HUES6 (cell line): ENCODE measurements around the gene GALNT17.

Experiments
- H3K27ac ChIP-seq: 2 replicates; pipeline ENCODE4 v1.7.0; 2013; ENCODE audit warnings: low read depth, mild to moderate bottlenecking, low read length, inconsistent platforms
- H3K27me3 ChIP-seq: 2 replicates; pipeline ENCODE4 v1.6.1; 2013; ENCODE audit warnings: low read length; ENCODE audit not compliant: control insufficient read depth, insufficient read depth
- H3K36me3 ChIP-seq: 2 replicates; pipeline ENCODE4 v1.6.1; 2013; ENCODE audit warnings: low read length; ENCODE audit not compliant: control insufficient read depth, insufficient read depth
- H3K4me1 ChIP-seq: 2 replicates; pipeline ENCODE4 v1.6.1; 2013; ENCODE audit warnings: low read length; ENCODE audit not compliant: control insufficient read depth, insufficient read depth
- H3K4me3 ChIP-seq: 2 replicates; pipeline ENCODE4 v1.5.1; 2013; ENCODE audit warnings: low read depth, low read length
- H3K9ac ChIP-seq: one replicate; pipeline ENCODE4 v1.6.1; 2013; ENCODE audit warnings: mild to moderate bottlenecking, low read length
- H3K9me3 ChIP-seq: 2 replicates; pipeline ENCODE4 v1.6.1; 2013; ENCODE audit warnings: low read depth, low read length; ENCODE audit not compliant: control insufficient read depth, insufficient read depth

Gene GALNT17

DNA sequence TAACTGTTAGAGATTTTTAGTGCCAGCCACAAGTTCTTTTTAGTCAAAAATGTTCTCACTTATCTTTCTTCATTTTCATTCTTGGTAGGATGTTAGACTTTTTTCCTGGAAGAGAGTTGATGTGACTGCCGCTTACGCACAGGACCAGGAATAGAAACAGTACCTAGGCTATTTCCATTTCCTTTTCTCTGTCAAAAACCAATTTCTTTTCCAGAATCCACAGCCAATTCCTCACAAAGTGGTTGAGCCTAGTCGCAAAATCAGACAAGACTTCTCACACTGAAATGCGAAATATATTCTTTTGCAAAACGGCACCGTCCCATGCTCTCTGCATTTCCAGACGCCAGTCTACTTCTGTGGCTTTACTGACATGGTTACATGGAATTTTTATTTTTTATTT is 394.2 kb downstream of the GALNT17 start:
- Histone ChIP-seq H3K27me3 (no peaks in the 10 kb centered on the region), H3K36me3 (peaks cover 10% of the 10 kb centered on the region), H3K4me1 (no peaks in the 10 kb centered on the region), H3K27ac (no peak overlapping the region), H3K9me3 (peaks cover 6% of the 10 kb centered on the region), H3K9ac (no peak overlapping the region), H3K4me3 (no peak overlapping the region)

- H3K9ac ChIP-seq, result no peak overlapping the region
- H3K9me3 ChIP-seq, result peaks cover under 1% of the 10 kb centered on the region
- no peaks in the 10 kb centered on the region for H3K36me3 ChIP-seq
- H3K27ac ChIP-seq, result no peak overlapping the region
- no peaks in the 10 kb centered on the region for H3K27me3 ChIP-seq
- H3K4me3 ChIP-seq, result no peak overlapping the region
- H3K4me1 ChIP-seq, result no peaks in the 10 kb centered on the region
These were observed 395.3 kb downstream of the GALNT17 start for GRCh38 chr7:71527213-71527612.

DNA sequence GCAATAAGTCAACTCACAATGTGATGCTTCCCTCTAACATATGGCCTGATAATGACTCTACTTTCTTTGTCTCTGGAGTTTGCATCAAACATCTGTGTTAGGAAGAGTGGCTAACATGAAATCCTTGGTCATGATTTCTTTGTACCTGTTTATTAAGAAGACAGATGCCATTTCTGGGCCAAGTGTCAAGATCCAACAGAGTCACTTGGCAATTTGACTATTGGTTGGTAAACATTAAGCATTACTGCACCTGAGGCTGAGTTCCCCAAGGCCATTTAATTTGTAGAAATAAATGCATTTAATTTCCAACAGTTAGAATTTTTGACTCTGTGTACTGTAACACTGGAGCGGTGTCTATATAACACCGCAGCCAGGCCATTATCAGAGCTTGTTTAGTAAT is 403.7 kb downstream of the GALNT17 start:
- H3K4me3 ChIP-seq, result no peak overlapping the region
- no peak overlapping the region for H3K9ac ChIP-seq
- peaks cover 4% of the 10 kb centered on the region for H3K9me3 ChIP-seq
- no peaks in the 10 kb centered on the region for H3K27me3 ChIP-seq
- H3K4me1 ChIP-seq, result no peaks in the 10 kb centered on the region
- no peak overlapping the region for H3K27ac ChIP-seq
- 0 out of 2 replicates have a peak, but pooled peaks cover 3% of the 10 kb centered on the region for H3K36me3 ChIP-seq

DNA sequence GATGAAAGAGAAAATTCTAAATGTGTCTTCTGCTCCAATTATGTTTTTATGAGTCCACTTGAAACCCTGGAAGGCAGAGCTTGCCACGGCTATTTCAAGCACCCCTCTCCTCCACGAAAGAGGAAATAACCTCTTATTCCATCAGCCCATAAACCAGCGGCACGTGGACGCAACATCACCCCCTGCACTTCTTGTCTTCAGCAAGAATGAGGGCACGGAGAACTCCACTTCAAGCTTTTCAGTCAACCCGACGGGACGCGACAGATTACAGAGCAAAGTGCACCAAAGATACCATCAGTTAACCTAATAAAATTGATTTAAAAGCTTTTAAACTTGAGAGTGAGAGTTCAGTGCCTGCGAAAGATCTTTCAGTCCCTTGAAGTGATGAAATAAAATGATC is 406.3 kb downstream of the GALNT17 start:
- H3K36me3 ChIP-seq, result 0 out of 2 replicates have a peak, but pooled peaks cover 3% of the 10 kb centered on the region
- H3K27ac ChIP-seq, result no peak overlapping the region

DNA sequence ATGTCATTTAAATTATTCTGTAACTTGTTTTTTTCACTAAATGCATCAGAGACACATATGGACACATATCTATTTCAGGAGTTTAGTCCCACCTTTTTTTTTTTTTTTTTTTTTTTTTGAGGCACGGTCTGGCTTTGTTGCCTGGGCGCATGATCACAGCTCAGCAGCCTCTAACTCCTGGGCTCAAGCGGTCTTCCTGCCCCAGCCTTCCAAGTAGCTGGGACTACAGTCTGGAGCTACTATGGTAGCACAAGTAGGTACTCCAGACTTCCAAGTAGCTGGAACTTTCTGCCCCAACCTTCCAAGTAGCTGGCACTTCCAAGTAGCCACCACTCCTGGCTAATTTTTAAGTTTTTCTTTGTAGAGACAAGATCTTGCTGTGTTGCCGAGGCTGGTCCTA is 407.7 kb downstream of the GALNT17 start:
- Histone ChIP-seq H3K4me3 (no peak overlapping the region), H3K9ac (no peak overlapping the region), H3K4me1 (no peaks in the 10 kb centered on the region), H3K36me3 (0 out of 2 replicates have a peak, but pooled peaks cover 3% of the 10 kb centered on the region), H3K9me3 (peaks cover 4% of the 10 kb centered on the region), H3K27ac (no peak overlapping the region), H3K27me3 (no peaks in the 10 kb centered on the region)

More for the DNA sequence above, 406.3 kb downstream of the GALNT17 start:
- Histone ChIP-seq H3K27me3 (no peaks in the 10 kb centered on the region), H3K4me1 (no peaks in the 10 kb centered on the region), H3K9ac (no peak overlapping the region), H3K4me3 (no peak overlapping the region), H3K9me3 (peaks cover 4% of the 10 kb centered on the region)

DNA sequence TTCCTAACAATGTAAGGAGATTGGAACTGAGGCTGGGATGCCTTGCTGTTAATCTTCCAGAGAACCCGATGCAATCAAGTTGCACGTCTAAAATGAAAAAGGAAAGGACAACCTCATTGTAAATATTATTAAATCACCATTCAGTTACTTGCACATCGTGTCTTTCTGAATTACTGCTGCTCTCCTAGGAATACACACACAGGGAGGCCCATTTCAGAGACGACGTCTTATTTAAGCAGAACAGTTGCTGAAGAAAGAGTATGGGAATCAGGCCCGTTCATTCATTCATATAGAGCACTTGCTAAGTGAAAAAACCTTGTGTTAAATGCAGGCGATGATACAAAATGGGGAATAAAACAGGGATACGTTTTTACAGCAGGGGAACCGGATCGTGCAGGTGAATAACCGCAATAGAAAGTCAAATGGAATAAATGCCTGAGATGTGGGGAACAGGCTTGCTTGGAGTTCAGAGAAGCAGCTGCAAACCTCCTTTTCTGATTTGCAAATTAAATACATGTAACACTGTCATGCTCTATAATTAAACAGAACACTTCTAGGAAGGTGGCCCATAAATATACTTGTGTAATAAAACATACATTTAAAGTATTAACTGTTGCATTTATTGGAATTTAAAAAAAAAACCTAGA is 409.9 kb downstream of the GALNT17 start:
- no peaks in the 10 kb centered on the region for H3K27me3 ChIP-seq
- 0 out of 2 replicates have a peak, but pooled peaks cover 2% of the 10 kb centered on the region for H3K36me3 ChIP-seq
- H3K4me3 ChIP-seq, result no peak overlapping the region
- no peak overlapping the region for H3K9ac ChIP-seq
- H3K9me3 ChIP-seq, result no peaks in the 10 kb centered on the region
- no peak overlapping the region for H3K27ac ChIP-seq
- no peaks in the 10 kb centered on the region for H3K4me1 ChIP-seq

- Histone ChIP-seq H3K27me3 (no peaks in the 10 kb centered on the region), H3K9ac (no peak overlapping the region), H3K4me3 (no peak overlapping the region), H3K9me3 (no peaks in the 10 kb centered on the region), H3K4me1 (no peaks in the 10 kb centered on the region), H3K27ac (no peak overlapping the region), H3K36me3 (no peaks in the 10 kb centered on the region)
These were observed 411.5 kb downstream of the GALNT17 start for GRCh38 chr7:71543396-71543795.

GRCh38 chr7:71544816-71545215 is 412.9 kb downstream of the GALNT17 start:
- H3K27ac ChIP-seq, result no peak overlapping the region
- H3K9me3 ChIP-seq, result no peaks in the 10 kb centered on the region
- H3K36me3 ChIP-seq, result no peaks in the 10 kb centered on the region
- H3K4me1 ChIP-seq, result no peaks in the 10 kb centered on the region
- no peak overlapping the region for H3K4me3 ChIP-seq
- H3K9ac ChIP-seq, result no peak overlapping the region
- no peaks in the 10 kb centered on the region for H3K27me3 ChIP-seq

GRCh38 chr7:71547426-71547825 is 415.5 kb downstream of the GALNT17 start:
- Histone ChIP-seq H3K4me3 (no peak overlapping the region), H3K9me3 (peaks cover 3% of the 10 kb centered on the region; the same call in 1 of the 2 replicates), H3K9ac (no peak overlapping the region), H3K36me3 (no peaks in the 10 kb centered on the region), H3K27me3 (no peaks in the 10 kb centered on the region), H3K27ac (no peak overlapping the region), H3K4me1 (no peaks in the 10 kb centered on the region)

- Histone ChIP-seq H3K4me3 (no peak overlapping the region), H3K9ac (no peak overlapping the region), H3K4me1 (no peaks in the 10 kb centered on the region), H3K27ac (no peak overlapping the region), H3K27me3 (no peaks in the 10 kb centered on the region), H3K9me3 (peaks cover 3% of the 10 kb centered on the region; the same call in 1 of the 2 replicates), H3K36me3 (no peaks in the 10 kb centered on the region)
These were observed 416.8 kb downstream of the GALNT17 start for GRCh38 chr7:71548746-71549145.

GRCh38 chr7:71553306-71553705 is 421.4 kb downstream of the GALNT17 start:
- H3K9ac ChIP-seq, result no peak overlapping the region
- no peak overlapping the region for H3K27ac ChIP-seq
- H3K36me3 ChIP-seq, result no peaks in the 10 kb centered on the region
- H3K4me3 ChIP-seq, result no peak overlapping the region
- peaks cover 5% of the 10 kb centered on the region for H3K4me1 ChIP-seq
- H3K27me3 ChIP-seq, result no peaks in the 10 kb centered on the region
- peaks cover 3% of the 10 kb centered on the region; the same call in 1 of the 2 replicates for H3K9me3 ChIP-seq
